ENCODE results near the gene NCKAP5L. TPM values are rescaled to one million over a fixed set of nuclear protein-coding genes. Genes with fewer than 3 reads are reported as not detected.

The NCKAP5L gene
- polyA plus RNA-seq, 1 donor (not counting 4 experiments of a cell fraction or from before 2014, with no cell fraction given): 3.9 TPM

DNA sequence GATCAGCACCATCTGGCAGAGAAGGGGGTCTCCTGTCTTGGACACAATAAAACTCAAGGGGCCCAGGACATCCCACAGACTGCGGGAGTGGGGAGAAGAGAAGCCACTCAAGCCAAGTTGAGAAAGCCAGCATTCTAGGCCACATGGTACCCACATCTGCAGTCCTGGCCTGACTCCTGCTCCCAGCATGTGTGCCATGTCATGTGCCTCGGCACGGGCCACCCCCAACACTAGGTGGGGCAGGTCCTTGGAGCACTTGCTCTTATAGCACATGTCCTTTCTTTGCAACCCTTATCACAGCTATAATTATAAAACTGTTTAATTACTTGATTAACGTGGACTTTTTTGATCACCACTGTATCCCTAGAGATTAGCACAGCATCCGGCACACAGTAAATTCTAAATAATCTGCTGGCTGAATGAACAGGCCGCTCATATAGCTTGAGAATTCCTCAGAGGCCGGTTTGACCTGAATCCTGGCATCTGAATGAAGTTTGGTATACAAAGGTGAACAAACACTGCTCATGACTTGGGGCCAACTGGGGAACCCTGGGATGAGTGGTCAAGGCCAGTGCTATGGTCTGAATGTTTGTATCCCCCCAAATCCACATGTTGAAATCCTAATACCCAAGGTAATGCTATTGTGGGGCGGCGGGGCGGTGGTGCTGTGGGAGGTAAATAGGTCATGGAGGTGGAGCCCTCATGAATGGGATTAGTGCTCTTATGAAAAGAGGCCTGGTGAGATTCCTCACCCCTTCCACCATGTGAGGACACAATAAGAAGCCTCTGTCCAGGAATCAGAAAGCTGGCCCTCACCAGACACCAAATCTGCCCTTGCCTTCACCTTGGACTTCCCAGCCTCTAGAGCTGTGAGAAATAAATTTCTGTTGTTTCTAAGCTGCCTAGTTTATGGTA, 6.6 kb downstream of the NCKAP5L start:
- H4K20me1 ChIP-seq (ENCODE audit: control insufficient read depth, extremely low read depth, insufficient read depth, low read length): peaks cover 14% of the 10 kb centered on the region
- H3K4me2 ChIP-seq (ENCODE audit: control insufficient read depth, extremely low read depth, insufficient read depth, low read depth, low read length): no peak overlapping the region
- no peak overlapping the region for H2AFZ ChIP-seq (ENCODE audit: control insufficient read depth, low read length)
- no peaks in the 10 kb centered on the region for H3K9me3 ChIP-seq (ENCODE audit: control insufficient read depth, low read depth, low read length)
- peaks cover 51% of the 10 kb centered on the region for H3K79me2 ChIP-seq (ENCODE audit: control insufficient read depth, insufficient read depth, low read length)
- H3K4me3 ChIP-seq (ENCODE audit: control insufficient read depth in 2 of 3, extremely low read depth in 1 of 3, insufficient read depth in 2 of 3, low read depth in 1 of 3, low read length in 3 of 3): no peak overlapping the region
- no peak overlapping the region for H3K27ac ChIP-seq (ENCODE audit: control insufficient read depth, insufficient read depth, low read length)
- H3K4me1 ChIP-seq (ENCODE audit: control insufficient read depth, extremely low read depth, insufficient read depth, low read length): peaks cover 20% of the 10 kb centered on the region
- DNase-seq (ENCODE audit: low read depth, low spot score) (no peak), FAIRE-seq (no peak)
- dilution Hi-C loops (cut with MboI; ENCODE audit: extremely low pct_ligation_motif_present, low sequenced_read_pairs): no loop called here
- peaks cover 3 to 6% of the 10 kb centered on the region in 2 experiments for H3K36me3 ChIP-seq (ENCODE audit: control insufficient read depth in 2 of 2, extremely low read depth in 1 of 2, insufficient read depth in 2 of 2, low read length in 2 of 2)
- peaks cover 8% of the 10 kb centered on the region for H3K9me1 ChIP-seq (ENCODE audit: control insufficient read depth, extremely low read depth, insufficient read depth, low read length)
- no peak overlapping the region for H3K9ac ChIP-seq (ENCODE audit: control insufficient read depth, extremely low read depth, insufficient read depth, low read length)
- TF ChIP-seq EZH2 (IDR thresholded peaks at IDR 0.05; ENCODE audit: low read length) (no peak), CTCF (optimal IDR thresholded peaks at IDR 0.05 in 1 of 3, IDR thresholded peaks at IDR 0.05 in 1 of 3, conservative IDR thresholded peaks at IDR 0.05 in 1 of 3; ENCODE audit: extremely low read depth in 1 of 3, insufficient read depth in 2 of 3, low read length in 3 of 3) (no peak)
- H3K27me3 ChIP-seq (ENCODE audit: control insufficient read depth, extremely low read depth, insufficient read depth, low read length): no peaks in the 10 kb centered on the region

DNA sequence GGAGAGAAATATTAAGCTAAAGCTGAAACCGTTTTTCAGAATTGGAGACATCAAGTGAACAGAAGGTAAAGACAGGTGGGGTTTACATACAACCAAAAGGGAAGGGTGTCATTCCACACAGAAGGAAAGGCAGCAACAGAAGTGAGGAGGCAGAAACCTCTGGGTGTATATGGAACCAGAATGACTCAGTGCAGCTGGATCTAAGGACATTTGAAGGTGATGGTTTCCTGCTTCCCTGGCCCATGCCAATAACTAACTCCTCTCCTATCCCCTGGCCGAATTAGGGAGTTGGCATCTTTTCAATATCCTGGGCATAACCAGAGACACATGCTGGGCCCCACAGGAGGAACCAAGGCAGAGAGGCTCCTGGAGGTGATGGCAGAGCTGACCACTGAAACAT, 8.4 kb downstream of the NCKAP5L start:
- DNase-seq (ENCODE audit: low read depth, low spot score) (no peak), FAIRE-seq (no peak)
- Histone ChIP-seq H3K27me3 (ENCODE audit: control insufficient read depth, extremely low read depth, insufficient read depth, low read length) (no peaks in the 10 kb centered on the region), H3K36me3 (ENCODE audit: control insufficient read depth in 2 of 2, extremely low read depth in 1 of 2, insufficient read depth in 2 of 2, low read length in 2 of 2) (peaks cover 6% of the 10 kb centered on the region in 2 experiments), H3K9me3 (ENCODE audit: control insufficient read depth, low read depth, low read length) (no peaks in the 10 kb centered on the region), H3K4me1 (ENCODE audit: control insufficient read depth, extremely low read depth, insufficient read depth, low read length) (peaks cover 3% of the 10 kb centered on the region), H2AFZ (ENCODE audit: control insufficient read depth, low read length) (no peak overlapping the region), H3K9ac (ENCODE audit: control insufficient read depth, extremely low read depth, insufficient read depth, low read length) (no peak overlapping the region), H3K79me2 (ENCODE audit: control insufficient read depth, insufficient read depth, low read length) (peaks cover 52% of the 10 kb centered on the region), H3K4me3 (ENCODE audit: control insufficient read depth in 2 of 3, extremely low read depth in 1 of 3, insufficient read depth in 2 of 3, low read depth in 1 of 3, low read length in 3 of 3) (no peak overlapping the region), H3K27ac (ENCODE audit: control insufficient read depth, insufficient read depth, low read length) (no peak overlapping the region), H3K4me2 (ENCODE audit: control insufficient read depth, extremely low read depth, insufficient read depth, low read depth, low read length) (no peak overlapping the region), H3K9me1 (ENCODE audit: control insufficient read depth, extremely low read depth, insufficient read depth, low read length) (peaks cover 3% of the 10 kb centered on the region), H4K20me1 (ENCODE audit: control insufficient read depth, extremely low read depth, insufficient read depth, low read length) (peaks cover 14% of the 10 kb centered on the region)
- dilution Hi-C loops (cut with MboI; ENCODE audit: extremely low pct_ligation_motif_present, low sequenced_read_pairs): no loop called here
- TF ChIP-seq EZH2 (IDR thresholded peaks at IDR 0.05; ENCODE audit: low read length): no peak
- TF ChIP-seq CTCF (optimal IDR thresholded peaks at IDR 0.05 in 1 of 3, IDR thresholded peaks at IDR 0.05 in 1 of 3, conservative IDR thresholded peaks at IDR 0.05 in 1 of 3; ENCODE audit: extremely low read depth in 1 of 3, insufficient read depth in 2 of 3, low read length in 3 of 3): no peak
